NT2/D1 (cell line): ENCODE results near the gene QRFP.

Source experiments
- YY1 ChIP-seq: IDR thresholded peaks from 2 replicates; pipeline ENCODE4 v1.6.1; 2011; ENCODE audit not compliant: insufficient read length, insufficient read depth
- ZNF274 ChIP-seq: IDR thresholded peaks from 2 replicates; pipeline ENCODE4 v1.6.1; 2011; ENCODE audit warnings: mild to moderate bottlenecking, low read depth, low read length

DNA sequence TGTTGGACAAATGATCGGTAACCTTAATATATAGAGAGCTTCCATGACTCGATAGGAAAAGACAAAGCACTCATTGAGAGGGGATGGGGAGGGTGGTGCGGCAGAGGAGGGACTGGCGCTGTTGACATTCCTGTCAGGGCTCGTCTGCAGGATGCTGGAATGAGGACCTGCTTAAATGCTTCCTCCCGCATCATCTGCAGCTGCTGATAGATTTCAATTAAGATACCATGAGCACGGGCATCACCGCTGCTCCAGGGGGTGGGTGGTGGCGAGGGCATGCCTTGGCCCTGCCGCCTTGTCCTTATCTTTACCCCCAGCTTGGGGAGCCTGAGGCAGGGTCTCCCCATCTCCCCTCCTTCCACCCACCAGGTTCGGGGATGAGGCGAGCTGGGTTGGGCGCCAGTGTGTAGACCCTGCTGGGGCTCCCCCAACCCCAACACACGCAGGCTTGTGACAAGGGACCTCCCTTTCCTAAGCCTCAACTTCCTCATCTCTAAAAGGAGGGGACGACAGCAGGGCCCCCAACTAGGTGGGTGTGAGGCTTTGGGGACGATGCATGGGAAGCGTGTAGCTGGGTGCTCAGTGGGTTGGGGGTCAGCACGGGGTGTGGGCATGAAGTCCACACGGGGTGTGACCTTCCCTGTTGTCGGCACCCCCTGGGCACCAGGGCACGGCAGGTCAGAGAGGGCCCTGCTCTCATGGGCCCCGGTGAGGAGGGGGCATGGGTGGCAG is 11.7 kb upstream of the QRFP start:
- no peak for TF ChIP-seq ZNF274
- TF ChIP-seq YY1 = no peak
